Stimulated activated CD8-positive, alpha-beta memory T cell treated with anti-CD3 and anti-CD28 coated beads, Interleukin-7, amount 100 ng/mL, for 48 hours (primary cell): ENCODE results near the gene COQ9.
"Not testable (repeated sequence)": the region's sequence is repeated elsewhere in the genome, so short reads cannot be mapped to it uniquely, and the experiment has no call there.

Experiments
- DNase-seq, 2 donors: peaks; one replicate each; pipeline ENCODE4 v3.0.0-alpha.2; 2020; ENCODE audit warnings: low read depth in 1 of 2; ENCODE audit errors: extremely low read depth in 1 of 2

The COQ9 gene

DNA sequence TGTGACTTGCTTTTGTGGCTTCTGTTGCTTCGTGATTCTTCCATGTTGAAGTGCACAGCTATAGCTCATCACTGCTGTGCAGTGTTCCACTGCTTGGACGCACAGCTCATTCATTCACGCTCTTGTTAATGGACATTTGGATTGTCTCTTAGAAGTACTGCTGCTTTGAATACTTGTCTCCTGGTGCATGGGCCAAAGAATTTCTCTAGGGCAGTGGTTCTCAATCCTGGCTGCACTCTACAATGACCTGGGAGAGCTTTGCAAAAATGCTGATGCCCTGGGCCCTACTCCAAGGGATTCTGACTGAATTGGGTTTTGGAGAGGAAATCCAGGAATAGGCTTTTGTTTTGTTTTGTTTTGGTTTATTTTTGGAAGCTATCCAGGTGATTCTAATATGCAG is 22.7 kb upstream of the COQ9 start:
- DNase-seq: no peak

DNA sequence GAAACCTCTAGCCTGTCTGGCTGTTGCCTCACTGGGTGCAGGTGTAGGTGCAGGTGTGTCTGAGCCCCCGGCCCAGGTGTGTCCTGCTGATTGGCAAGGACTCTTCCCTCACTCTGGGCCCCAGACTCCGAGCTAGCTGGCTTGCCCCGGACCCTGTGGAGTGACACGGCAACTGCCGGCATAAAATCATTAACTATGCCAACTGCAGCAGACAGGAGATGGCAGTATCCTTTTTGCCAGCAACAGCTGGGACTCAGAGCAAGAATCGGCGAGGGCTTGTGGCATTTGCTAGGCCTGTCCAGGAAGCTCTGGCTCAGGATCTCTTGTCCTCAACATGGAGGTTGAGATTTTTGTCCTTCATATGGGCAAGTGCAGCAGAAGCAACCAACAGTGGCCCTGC is 20.9 kb upstream of the COQ9 start:
- no peak for DNase-seq

DNA sequence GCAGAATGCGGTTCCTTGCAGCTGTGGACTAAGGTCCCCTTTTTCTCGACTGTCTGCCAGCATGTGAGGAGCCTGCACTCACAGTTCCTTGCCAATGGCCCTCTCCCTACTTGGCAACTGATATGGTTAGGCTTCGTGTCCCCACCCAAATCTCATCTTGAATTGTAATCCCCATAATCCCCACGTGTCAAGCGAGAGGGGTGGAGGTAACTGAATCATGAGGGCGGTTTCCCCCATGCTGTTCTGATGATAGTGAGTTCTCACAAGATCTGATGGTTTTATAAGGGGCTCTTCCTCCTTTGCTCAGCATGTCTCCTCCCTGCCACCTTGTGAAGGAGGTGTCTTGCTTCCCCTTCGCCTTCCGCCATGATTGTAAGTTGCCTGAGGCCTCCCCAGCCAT is 20.0 kb upstream of the COQ9 start:
- DNase-seq: no peak

DNA sequence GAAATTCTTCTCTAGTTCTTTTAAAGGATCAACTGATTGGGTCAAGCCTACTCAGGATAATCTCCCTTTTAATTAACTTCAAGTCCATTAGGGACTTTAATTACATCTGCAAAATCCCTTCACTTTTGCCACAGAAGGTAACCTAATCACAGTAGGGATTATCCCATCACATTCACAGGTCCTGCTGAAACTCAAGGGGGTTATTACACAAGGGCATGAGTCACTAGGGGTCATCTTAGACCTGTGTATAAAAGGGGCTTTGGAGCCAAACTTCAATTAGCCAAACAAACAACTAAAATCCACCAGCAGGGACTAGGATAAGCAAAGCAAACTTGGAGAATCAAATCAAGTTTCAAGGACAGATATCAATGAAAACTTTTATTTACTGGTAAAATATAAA is 19.5 kb upstream of the COQ9 start:
- DNase-seq: no peak

DNA sequence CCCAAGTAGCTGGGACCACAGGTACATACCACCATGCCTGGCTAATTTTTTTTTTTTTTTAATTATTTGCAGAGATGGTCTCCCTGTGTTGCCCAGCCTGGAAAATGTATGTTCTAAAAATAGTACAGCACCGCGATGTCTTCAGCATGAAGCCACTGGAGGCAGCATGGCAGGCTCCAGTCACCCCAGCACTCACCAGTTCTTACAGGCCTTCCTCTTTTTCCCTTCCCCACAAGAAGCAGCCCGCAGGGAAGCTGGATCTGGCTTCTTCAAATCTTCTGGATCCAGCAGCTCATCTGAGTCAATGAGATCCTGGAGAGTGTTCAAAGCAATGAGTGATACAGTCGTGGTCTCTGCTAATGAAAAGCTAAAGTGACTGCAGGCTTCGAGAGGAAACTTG is 16.3 kb upstream of the COQ9 start:
- no peak for DNase-seq

DNA sequence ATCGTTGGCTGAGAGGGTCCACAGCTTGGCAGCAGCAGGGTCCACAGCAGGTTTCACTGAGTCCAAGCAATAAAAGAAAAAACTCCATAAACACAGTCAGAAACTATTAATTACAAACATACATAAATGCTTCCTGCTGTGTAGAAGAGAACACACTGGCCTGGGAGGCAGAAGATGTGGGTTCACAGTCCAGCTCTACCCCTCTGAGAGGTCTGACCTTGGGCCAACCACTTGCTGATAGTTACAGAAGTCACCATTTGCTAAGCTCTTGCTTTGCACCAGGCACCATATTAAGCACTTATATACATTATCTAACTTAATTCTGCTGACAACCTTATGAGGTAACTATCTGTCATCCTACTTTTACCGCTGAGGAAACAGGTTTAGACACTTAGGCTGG is 14.8 kb upstream of the COQ9 start:
- DNase-seq: no peak

DNA sequence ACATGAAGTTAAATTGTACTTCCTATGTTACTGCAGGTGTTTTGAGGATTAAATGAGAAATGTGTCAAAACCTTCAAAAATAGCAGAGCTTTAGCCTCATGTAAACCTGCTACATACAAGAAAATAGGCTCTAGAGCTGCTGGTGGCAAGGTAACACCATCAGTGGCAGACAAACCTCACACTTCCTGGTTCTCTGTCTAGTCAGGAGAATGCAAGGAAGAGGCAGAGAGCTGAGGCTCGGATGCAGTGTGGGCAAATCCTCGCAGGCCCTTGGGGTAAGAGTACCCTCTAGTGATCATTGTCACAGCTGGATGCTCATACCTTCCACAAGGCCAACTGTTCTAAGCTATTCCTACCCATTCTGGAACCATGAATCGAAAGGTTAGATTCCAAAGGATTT is 14.3 kb upstream of the COQ9 start:
- DNase-seq: no peak

DNA sequence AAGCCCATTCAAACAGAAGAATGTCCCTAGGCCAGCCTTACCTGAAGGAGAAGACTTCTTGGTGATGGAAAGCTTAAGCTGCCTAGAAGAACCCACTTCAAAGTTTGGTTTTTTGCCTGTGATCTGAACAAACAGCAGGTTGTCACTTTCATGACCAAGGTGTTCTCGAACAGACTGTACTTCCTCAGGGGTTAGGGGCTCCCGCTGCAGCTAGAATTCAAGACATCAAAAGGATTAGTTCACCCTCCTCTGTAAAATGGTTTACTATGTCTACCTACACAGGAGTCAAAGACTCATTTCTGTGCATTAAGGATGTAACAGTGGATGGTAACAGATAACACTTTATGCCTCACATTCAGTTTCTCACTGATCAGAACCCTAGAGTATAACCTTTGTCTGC is 13.3 kb upstream of the COQ9 start:
- DNase-seq: no peak

DNA sequence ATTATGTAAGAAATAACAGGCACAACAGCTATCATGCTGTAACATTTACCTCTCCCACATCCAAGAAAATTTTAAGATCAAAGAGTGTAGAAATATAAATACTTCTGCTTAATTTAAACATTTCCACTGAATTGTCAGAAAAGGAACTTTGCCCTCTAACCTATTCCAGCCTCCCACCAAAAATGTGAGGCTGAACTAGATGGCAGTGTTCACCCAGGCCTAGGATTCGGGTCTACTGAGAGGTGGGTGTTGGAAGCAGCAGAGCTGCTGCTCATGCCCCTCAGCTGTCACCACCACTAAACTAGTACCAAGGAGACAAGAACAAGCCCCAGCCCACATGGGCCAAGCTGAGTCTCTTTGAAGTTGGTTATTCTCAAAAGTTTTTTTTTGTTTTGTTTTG is 11.4 kb upstream of the COQ9 start:
- no peak for DNase-seq

DNA sequence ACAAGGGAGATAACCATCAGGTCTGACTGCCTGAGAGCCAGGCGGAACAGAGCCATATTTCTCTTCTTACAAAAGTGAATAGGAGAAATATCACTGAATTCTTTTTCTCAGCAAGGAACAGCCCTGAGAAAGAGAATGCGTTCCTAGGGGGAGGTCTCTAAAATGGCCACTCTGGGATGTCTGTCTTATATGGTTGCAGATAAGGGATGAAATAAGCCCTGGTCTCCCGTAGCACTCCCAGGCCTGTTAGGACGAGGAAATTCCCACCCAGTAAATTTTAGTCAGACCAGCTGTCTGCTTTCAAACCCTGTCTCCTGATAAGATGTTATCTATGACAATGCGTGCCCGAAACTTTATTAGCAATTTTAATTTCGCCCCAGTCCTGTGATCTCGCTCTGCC is 7.3 kb upstream of the COQ9 start:
- DNase-seq: not testable (repeated sequence)

DNA sequence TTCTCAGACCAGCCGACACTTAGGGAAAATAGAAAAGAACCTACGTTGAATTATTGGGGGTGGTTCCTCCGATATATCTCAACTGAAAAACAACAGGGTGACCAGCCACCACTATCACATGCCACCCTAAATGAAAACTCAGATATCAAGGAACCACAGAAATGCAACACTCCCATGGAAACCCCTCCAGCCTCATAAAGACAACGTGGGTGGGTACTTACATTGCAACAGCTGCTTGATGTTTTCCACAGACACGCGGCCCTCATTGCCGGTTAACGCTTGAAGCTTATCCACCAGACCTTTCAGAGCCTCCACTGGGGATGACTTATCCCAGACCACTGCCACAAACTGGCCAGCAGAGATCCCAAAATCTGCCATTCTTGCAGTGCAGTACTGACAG is 6.7 kb upstream of the COQ9 start:
- DNase-seq: not testable (repeated sequence)

DNA sequence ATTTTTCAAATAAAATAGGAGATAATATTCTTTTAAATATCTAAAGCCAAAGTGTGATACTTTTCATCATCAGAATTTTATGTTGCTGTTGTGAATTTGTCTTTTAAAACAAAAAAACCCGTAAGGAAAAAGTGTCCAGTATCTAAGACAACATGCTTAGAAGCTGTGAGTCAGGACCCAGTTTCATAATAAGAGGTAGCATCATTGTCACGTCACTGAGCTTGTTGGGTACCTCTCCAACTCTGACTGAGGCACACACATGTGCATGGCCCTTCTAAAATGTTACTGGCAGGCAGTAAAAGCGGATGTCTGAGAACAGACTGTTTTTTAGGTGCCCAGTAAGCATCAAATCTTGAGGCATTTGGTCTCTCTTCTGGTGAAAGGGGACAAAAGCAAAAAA is 2.6 kb upstream of the COQ9 start:
- no peak for DNase-seq

DNA sequence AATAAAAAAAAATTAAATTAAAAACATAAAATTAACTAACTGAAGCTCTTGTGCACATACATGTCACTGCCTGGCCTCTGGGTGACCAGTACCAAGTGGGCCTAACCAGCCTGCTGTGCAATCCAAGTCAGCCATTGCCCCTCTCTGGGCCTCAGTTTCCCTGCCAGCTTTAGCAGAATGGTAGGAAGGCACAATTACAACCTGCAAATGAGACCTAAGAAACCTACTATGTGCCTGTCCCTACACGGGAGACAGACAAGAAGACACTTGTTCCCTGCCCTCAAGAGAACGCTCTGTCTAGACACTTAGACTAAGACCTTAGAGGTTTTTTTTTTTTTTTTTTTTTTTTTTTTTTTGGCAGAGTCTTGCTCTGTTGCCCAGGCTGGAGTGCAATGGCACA is 1.8 kb upstream of the COQ9 start:
- DNase-seq: no peak

DNA sequence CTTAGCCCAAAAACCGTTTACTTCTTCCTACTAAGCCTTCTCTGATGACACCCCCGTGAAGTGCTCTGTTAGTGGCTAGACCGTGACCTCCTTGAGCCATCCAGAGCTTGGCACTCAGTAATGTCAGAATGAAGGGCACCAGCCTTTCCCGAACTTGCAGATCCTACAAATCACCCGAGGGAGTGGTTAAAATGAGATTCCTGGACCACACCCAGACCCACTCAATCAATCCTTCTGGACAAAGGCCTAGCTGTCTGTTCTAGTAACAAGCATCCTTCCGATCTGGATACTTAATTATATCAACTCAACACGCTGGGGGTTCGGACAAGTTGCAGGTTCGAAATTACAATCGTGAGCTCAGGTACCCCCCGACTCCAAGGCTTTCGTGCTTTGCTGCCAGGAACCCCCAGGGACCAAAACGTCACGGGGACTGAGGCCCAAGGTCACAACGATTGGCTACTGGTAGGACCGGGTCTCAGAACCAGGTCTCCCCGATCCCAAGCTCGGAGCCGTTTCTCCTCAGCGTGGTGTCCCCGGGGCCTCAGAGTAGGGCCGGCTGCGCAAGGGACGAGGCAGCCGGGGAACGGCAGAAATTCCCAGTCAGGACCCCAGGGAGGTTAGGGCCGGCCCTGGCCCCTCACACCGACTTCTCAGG is 621 bp upstream of the COQ9 start:
- DNase-seq: peak in 1 of 2 donors; percentile 9

DNA sequence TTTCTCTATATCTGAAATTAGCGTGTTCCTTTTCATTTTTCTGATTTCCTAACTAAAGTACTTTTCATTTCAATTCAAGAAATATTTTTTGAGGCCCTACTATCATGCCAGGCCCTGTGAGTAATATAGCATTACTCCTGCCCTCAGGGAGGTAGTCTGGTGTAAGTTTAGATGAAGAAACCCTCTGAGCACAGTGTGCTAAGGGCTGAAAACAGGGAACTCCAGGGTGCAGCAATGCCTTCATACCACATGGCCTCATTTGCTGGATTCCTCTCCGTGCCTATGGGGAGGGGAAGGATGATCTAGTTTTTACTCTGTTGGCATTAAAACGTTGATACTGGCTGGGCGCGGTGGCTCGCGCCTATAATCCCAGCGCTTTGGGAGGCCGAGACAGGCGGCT is 4.7 kb downstream of the COQ9 start:
- no peak for DNase-seq

DNA sequence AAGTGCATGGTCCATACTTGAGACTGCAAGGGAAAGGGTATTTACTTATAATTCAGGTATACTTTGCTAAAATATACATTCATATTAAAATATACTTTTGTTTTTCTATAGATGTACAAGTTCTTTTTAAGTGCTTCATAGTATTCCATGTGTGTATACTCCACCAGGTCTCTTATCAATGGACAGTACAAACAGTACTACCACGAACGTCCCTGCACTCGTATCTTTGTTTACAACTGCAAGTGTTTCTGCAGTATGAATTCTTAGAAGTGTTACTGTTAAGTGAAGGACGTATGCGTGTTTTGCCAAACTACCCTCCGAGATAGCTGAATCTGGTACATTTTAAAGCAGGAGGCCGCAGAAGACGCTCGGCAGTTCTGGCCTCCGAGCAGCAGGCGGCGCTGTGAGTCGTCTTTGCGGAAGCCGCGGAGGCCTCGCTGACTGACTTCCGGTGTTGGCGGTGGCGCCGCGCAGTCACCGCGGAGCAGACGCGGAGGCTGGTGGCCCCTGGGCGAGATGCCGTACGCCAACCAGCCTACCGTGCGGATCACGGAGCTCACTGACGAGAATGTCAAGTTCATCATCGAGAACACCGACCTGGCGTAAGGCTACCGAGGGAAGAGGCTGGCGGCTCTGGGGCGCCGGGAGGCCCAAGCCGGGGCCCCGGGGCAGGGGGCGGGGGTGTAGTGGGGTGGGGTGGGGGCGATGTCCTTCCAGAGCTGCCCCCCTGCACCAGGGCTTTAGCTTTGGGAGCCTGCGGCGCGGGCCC is 15.1 kb downstream of the COQ9 start, which contains the start of gene POLR2C:
TSS of gene POLR2C (plus strand) at position 471 of the 769 bp plus-strand sequence. CDS start at position 517, 46 bp downstream.
- DNase-seq: peak; percentile 82 to 86

DNA sequence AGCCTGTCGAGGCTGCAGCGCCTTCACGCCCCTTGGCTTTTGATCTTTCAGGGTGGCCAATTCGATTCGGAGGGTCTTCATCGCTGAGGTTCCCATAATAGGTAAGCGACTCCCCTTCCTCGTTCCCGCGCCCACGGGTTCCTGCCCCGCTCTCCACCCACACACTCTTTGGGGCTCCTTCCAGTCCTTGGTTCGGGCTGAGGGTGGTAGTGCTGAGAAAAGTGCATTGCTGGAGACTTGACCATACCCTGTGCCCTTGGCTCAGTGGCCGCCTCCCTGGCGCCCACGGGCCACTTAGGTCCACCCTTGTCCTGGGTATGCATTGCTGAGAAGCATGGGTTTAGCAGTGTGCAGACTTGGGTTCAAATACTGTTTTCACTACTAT is 15.7 kb downstream of the COQ9 start:
- no peak for DNase-seq

DNA sequence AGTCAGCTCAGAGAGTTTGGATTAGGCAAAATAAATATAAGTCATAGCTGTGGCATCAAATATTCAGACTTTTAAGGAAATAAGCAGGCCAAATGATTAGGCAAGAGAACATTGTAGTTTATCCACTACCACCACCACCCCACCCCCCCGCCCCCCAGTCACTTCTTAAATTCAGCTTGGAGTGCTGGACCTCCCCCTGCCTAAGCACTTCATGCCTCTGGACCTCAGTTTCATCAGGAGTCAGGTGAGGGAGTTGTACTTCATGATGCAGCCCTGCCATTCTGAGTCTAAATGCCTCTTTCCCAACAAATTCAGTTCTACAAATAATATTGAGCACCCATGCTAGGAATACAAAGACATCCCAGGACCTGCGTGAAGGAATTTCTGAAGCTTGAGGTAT is 17.2 kb downstream of the COQ9 start:
- DNase-seq: no peak

DNA sequence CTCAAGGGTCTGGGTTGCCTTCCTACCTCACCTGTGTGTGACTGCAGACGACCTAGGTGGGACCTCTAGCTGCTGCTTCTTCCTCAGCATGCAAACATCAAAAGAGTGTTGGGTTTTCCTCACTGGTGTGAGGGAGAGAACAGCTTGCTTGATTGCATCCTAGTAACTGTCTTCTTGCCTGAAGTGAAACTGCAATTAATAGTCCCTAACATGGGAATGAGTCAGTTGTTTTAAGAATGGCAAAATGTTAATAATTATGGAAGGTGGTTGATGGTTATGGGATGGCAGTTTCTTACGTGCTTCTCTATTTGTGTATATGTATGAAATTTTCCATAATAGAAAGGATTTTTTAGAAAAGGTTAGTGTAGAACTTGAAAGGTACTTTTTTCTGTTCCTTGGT is 21.1 kb downstream of the COQ9 start:
- DNase-seq: no peak

DNA sequence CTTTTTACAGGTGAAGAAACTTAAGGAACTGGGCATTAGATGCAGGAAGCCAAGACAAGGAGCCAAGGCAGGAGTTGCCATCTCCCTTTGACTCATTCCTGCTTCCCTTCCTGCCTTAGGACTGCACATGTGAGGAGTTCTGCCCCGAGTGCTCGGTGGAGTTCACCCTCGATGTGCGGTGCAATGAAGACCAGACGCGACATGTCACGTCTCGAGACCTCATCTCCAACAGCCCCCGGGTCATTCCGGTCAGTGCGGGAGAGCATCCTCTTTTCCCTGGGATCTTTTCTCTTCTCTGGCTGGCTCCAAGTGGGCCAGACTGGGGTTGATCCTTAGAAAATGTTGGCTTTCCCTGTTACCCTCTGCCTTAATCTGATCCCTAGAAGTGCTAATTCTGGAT is 21.8 kb downstream of the COQ9 start:
- DNase-seq: no peak

DNA sequence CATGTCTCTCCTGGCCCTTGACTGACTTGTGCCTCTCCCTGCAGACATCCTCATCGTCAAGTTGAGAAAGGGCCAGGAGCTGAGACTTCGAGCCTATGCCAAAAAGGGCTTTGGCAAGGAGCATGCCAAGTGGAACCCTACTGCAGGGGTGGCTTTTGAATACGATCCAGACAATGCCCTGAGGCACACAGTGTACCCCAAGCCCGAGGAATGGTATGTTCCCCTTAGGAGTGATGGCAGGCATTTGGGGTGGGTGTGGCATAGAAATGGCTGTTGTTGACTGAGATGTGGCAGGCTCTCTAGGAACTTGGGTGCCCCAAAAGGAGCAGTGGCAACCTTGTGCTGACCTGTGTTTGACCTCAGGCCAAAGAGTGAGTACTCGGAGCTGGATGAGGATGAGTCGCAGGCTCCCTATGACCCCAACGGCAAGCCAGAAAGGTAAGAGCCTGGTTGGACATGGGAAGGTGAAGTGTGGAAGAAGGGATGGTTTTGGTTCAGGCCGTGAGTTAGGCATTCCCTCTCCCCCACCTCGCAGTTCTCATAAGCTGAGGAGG is 22.7 kb downstream of the COQ9 start:
- DNase-seq: no peak

DNA sequence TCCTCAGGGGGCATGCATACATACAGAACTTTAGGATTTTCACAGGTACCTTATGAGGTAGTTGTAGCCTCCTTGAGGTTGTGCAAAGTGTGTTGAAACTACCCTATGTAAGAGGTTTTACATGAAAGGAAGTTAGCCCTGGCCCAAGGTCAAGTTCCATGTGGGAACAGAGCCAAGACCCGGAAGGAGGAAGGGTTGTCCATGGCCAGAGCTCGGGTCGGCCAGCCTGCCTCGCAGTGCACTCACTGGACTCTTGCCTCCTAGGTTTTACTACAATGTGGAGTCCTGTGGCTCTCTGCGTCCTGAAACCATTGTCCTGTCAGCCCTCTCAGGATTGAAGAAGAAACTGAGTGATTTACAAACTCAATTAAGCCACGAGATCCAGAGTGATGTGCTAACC is 23.4 kb downstream of the COQ9 start:
- no peak for DNase-seq
